H1 (cell line): ENCODE measurements around the gene TJP3. TPM values are rescaled to one million over a fixed set of nuclear protein-coding genes. Genes with fewer than 3 reads are reported as not detected.

Source experiments
- CREB1 ChIP-seq: IDR thresholded peaks from 2 replicates; pipeline ENCODE4 v1.6.1; 2012; ENCODE audit warnings: inconsistent platforms
- HDAC6 ChIP-seq: IDR thresholded peaks from one replicate; pipeline ENCODE4 v1.7.1; 2012; ENCODE audit warnings: low read depth, mild to moderate bottlenecking, inconsistent platforms, low read length, moderate library complexity
- PHF8 ChIP-seq: fragments of 200-600 bp; sonication (generic); conservative IDR thresholded peaks from 2 replicates; pipeline ENCODE4 v1.7.1; 2012; ENCODE audit warnings: low read depth, mild to moderate bottlenecking, inconsistent platforms, low read length, moderate library complexity
- SUZ12 ChIP-seq: fragments of 200-600 bp; sonication (generic); IDR thresholded peaks from 2 replicates; pipeline ENCODE4 v1.6.1; 2012; ENCODE audit warnings: mild to moderate bottlenecking, inconsistent platforms, low read length, moderate library complexity, mixed read lengths
- TBP ChIP-seq: IDR thresholded peaks from 2 replicates; pipeline ENCODE4 v1.6.1; 2011; ENCODE audit warnings: low read depth, low read length, improper control_type of control experiment
- polyA plus RNA-seq, 7 experiments: library from polyadenylated mRNA; depleted of rRNA in 3 of 7; stranded (reverse) in 5 of 7; unstranded in 2 of 7; fragments of >200 nt in 5 of 7; fragments of 200-250 nt in 2 of 7; gene quantifications; 1 replicate in 5 of 7; 2 replicates in 1 of 7; 4 replicates in 1 of 7; pipeline versions ENCODE4 v1.2.1 to v1.2.3, GENCODE V29; 2011 to 2013; ENCODE audit warnings: missing spikeins in 2 of 7, mixed read lengths in 2 of 7
- total RNA-seq: library from RNA; stranded (reverse); fragmentation: NEBNext Ultra II Directional; extraction: Animal tissue kit (Norgen Biotek cat#: 25700); gene quantifications from 2 replicates; pipeline ENCODE4 v1.2.1, GENCODE V29; 2021
- TF ChIP-seq, protein P1 (sequence below): fragments of 300-600 bp; sonication (generic); IDR thresholded peaks from 2 replicates; pipeline ENCODE4 v1.7.1; 2012; ENCODE audit warnings: low read length, moderate library complexity, mild to moderate bottlenecking, inconsistent platforms; ENCODE audit not compliant: insufficient replicate concordance
- TF ChIP-seq, protein P2 (sequence below): IDR thresholded peaks from 2 replicates; pipeline ENCODE4 v1.6.1; 2011; ENCODE audit warnings: low read depth, mild to moderate bottlenecking, low read length; ENCODE audit not compliant: insufficient read depth

TJP3 gene
- total and polyA plus RNA-seq, 2 of the 8 experiments (the other 6 are each of a cell fraction or from before 2014, with no cell fraction given), result 17.1 to 26.1 TPM

- TF ChIP-seq, protein P1, sequence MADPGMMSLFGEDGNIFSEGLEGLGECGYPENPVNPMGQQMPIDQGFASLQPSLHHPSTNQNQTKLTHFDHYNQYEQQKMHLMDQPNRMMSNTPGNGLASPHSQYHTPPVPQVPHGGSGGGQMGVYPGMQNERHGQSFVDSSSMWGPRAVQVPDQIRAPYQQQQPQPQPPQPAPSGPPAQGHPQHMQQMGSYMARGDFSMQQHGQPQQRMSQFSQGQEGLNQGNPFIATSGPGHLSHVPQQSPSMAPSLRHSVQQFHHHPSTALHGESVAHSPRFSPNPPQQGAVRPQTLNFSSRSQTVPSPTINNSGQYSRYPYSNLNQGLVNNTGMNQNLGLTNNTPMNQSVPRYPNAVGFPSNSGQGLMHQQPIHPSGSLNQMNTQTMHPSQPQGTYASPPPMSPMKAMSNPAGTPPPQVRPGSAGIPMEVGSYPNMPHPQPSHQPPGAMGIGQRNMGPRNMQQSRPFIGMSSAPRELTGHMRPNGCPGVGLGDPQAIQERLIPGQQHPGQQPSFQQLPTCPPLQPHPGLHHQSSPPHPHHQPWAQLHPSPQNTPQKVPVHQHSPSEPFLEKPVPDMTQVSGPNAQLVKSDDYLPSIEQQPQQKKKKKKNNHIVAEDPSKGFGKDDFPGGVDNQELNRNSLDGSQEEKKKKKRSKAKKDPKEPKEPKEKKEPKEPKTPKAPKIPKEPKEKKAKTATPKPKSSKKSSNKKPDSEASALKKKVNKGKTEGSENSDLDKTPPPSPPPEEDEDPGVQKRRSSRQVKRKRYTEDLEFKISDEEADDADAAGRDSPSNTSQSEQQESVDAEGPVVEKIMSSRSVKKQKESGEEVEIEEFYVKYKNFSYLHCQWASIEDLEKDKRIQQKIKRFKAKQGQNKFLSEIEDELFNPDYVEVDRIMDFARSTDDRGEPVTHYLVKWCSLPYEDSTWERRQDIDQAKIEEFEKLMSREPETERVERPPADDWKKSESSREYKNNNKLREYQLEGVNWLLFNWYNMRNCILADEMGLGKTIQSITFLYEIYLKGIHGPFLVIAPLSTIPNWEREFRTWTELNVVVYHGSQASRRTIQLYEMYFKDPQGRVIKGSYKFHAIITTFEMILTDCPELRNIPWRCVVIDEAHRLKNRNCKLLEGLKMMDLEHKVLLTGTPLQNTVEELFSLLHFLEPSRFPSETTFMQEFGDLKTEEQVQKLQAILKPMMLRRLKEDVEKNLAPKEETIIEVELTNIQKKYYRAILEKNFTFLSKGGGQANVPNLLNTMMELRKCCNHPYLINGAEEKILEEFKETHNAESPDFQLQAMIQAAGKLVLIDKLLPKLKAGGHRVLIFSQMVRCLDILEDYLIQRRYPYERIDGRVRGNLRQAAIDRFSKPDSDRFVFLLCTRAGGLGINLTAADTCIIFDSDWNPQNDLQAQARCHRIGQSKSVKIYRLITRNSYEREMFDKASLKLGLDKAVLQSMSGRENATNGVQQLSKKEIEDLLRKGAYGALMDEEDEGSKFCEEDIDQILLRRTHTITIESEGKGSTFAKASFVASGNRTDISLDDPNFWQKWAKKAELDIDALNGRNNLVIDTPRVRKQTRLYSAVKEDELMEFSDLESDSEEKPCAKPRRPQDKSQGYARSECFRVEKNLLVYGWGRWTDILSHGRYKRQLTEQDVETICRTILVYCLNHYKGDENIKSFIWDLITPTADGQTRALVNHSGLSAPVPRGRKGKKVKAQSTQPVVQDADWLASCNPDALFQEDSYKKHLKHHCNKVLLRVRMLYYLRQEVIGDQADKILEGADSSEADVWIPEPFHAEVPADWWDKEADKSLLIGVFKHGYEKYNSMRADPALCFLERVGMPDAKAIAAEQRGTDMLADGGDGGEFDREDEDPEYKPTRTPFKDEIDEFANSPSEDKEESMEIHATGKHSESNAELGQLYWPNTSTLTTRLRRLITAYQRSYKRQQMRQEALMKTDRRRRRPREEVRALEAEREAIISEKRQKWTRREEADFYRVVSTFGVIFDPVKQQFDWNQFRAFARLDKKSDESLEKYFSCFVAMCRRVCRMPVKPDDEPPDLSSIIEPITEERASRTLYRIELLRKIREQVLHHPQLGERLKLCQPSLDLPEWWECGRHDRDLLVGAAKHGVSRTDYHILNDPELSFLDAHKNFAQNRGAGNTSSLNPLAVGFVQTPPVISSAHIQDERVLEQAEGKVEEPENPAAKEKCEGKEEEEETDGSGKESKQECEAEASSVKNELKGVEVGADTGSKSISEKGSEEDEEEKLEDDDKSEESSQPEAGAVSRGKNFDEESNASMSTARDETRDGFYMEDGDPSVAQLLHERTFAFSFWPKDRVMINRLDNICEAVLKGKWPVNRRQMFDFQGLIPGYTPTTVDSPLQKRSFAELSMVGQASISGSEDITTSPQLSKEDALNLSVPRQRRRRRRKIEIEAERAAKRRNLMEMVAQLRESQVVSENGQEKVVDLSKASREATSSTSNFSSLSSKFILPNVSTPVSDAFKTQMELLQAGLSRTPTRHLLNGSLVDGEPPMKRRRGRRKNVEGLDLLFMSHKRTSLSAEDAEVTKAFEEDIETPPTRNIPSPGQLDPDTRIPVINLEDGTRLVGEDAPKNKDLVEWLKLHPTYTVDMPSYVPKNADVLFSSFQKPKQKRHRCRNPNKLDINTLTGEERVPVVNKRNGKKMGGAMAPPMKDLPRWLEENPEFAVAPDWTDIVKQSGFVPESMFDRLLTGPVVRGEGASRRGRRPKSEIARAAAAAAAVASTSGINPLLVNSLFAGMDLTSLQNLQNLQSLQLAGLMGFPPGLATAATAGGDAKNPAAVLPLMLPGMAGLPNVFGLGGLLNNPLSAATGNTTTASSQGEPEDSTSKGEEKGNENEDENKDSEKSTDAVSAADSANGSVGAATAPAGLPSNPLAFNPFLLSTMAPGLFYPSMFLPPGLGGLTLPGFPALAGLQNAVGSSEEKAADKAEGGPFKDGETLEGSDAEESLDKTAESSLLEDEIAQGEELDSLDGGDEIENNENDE, result no peak
- TF ChIP-seq PHF8, result no peak
- no peak for TF ChIP-seq HDAC6
- TF ChIP-seq, protein P2, sequence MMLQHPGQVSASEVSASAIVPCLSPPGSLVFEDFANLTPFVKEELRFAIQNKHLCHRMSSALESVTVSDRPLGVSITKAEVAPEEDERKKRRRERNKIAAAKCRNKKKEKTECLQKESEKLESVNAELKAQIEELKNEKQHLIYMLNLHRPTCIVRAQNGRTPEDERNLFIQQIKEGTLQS, result no peak
- TF ChIP-seq SUZ12, result no peak
- TF ChIP-seq TBP, result no peak
- TF ChIP-seq CREB1, result no peak
Observed at GRCh38 chr19:3748965-3749364, 40.8 kb downstream of the TJP3 start (continued).
